Kidney epithelial cell (primary cell): ENCODE measurements around the gene CDKN2B-AS1. TPM values are rescaled to one million over a fixed set of nuclear protein-coding genes. Genes with fewer than 3 reads are reported as not detected.

Experiments
- DNase-seq: peaks from one replicate; pipeline ENCODE4 v3.0.0-alpha.2; 2010; ENCODE audit warnings: low read depth
- H3K27me3 ChIP-seq: 2 replicates; pipeline ENCODE4 v1.6.0; 2011; ENCODE audit warnings: low read length; ENCODE audit not compliant: control insufficient read depth, insufficient read depth
- H3K36me3 ChIP-seq: 2 replicates; pipeline ENCODE4 v1.5.1; 2011; ENCODE audit warnings: low read length; ENCODE audit not compliant: control insufficient read depth, insufficient read depth
- H3K4me3 ChIP-seq: 2 replicates; pipeline ENCODE4 v1.5.1; 2011; ENCODE audit warnings: low read depth, mild to moderate bottlenecking, control low read depth, low read length
- CTCF ChIP-seq: IDR thresholded peaks from 2 replicates; pipeline ENCODE4 v1.5.1; 2011; ENCODE audit warnings: mild to moderate bottlenecking, moderate library complexity, low read length, control low read depth, inconsistent platforms; ENCODE audit not compliant: insufficient read depth, poor library complexity, severe bottlenecking
- total RNA-seq: library from RNA; depleted of rRNA; stranded (reverse); fragments of >200 nt; gene quantifications from 2 replicates; pipeline ENCODE4 v1.2.3, GENCODE V29; 2015

CDKN2B-AS1 gene
- total RNA-seq, 1 donor from 2014 or later = 0.04 TPM

DNA sequence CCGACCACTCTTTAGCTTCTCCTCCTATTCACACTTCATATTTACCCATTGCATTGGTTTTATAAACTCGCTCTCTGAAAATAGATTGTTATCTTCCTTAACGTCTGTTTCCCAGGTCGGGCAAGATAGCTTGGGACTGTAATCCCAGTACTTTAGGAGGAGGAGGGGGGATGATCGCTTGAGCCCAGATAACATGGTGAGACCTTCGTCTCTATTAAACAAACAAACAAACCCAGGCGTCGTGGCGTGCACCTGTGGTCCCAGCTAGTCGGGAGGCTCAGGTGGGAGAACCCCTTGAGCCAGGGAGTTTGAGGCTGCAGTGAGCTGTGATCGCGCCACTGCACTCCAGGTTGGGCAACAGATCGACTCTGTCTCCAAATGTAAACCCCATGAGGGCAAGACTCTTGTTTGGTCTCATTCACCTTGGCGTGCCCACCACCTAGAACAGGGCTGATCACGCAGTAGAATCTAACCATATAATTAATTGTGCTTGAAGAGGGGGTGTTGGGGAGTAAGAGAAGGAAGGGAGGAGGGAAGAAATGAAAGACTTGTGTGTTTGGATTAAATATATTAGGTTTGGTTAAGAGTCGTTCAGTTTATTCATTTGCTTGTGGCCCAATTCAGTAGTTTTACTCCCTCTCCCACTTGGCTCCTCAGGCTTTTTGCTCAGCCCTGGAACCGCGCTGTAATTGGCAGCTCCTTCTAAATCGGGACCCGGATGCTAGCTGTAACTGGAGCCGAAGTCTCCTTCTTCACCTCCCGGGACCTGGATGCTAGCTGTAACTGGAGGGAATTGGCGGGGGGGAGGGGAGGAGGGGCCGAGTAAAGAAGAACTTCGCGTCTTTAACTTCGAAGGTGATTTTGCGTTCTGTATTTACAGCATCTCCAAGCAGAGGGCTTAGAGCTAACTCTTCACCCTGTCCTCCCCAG lies 25.3 kb upstream of the CDKN2B-AS1 start:
- TF ChIP-seq CTCF = no peak
- Histone ChIP-seq H3K27me3 (peaks cover 68% of the 10 kb centered on the region), H3K36me3 (no peaks in the 10 kb centered on the region), H3K4me3 (no peak overlapping the region)
- DNase-seq = no peak

- Histone ChIP-seq H3K27me3 (peaks cover 73% of the 10 kb centered on the region), H3K36me3 (no peaks in the 10 kb centered on the region), H3K4me3 (no peak overlapping the region)
- no peak for DNase-seq
- TF ChIP-seq CTCF = no peak
Observed at GRCh38 chr9:21969951-21970799, 24.4 kb upstream of the CDKN2B-AS1 start.

GRCh38 chr9:21970800-21971640 lies 23.6 kb upstream of the CDKN2B-AS1 start:
- TF ChIP-seq CTCF = no peak
- DNase-seq = no peak
- Histone ChIP-seq H3K36me3 (no peaks in the 10 kb centered on the region), H3K27me3 (peaks cover 73% of the 10 kb centered on the region), H3K4me3 (no peak overlapping the region)

DNA sequence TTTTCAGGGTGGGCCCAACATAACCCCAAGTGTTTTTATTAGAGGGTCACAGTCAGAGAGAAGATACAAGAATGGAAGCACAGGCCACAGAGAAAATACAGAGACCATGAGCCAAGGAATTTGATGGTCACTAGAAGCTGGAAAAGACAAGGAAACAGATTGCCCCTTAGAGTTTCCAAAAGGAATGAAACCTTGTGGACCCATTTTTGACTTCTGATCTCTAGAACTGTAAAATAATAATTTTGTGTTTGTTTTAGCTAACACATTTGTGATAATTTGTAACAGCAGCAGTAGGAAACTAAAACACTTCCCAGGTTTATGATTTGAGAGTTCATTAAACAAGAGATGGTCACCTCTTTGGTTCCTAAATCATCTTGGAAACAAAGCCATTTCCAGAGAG lies 22.2 kb upstream of the CDKN2B-AS1 start:
- TF ChIP-seq CTCF = no peak
- Histone ChIP-seq H3K36me3 (no peaks in the 10 kb centered on the region), H3K4me3 (no peak overlapping the region), H3K27me3 (peaks cover 75% of the 10 kb centered on the region)
- DNase-seq = no peak

DNA sequence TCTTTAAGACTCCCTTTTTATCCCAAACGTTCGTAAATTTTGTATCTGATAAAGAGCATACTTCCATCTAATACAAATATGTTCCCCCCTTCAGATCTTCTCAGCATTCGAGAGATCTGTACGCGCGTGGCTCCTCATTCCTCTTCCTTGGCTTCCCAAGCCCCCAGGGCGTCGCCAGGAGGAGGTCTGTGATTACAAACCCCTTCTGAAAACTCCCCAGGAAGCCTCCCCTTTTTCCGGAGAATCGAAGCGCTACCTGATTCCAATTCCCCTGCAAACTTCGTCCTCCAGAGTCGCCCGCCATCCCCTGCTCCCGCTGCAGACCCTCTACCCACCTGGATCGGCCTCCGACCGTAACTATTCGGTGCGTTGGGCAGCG lies 20.3 kb upstream of the CDKN2B-AS1 start:
- no peak for TF ChIP-seq CTCF
- no peak for DNase-seq
- Histone ChIP-seq H3K36me3 (no peaks in the 10 kb centered on the region), H3K4me3 (peak overlapping the region; percentile 62), H3K27me3 (peaks cover 61% of the 10 kb centered on the region)
